WTC11 (cell line): ENCODE results near the gene BNIP2.

ENCODE experiments used
- CTCF ChIP-seq: fragments of 200-600 bp; IDR thresholded peaks from 2 replicates; pipeline ENCODE4 v1.8.0; 2022; ENCODE audit warnings: antibody characterized with exemption
- KAT7 ChIP-seq: sonication (generic); formaldehyde crosslinking; IDR thresholded peaks from 2 replicates; pipeline ENCODE4 v1.8.1; 2023; ENCODE audit warnings: missing genetic modification reagents, mild to moderate bottlenecking, borderline replicate concordance
- MLX ChIP-seq: sonication (generic); formaldehyde crosslinking; IDR thresholded peaks from 2 replicates; pipeline ENCODE4 v1.8.1; 2023; ENCODE audit warnings: mild to moderate bottlenecking, missing genetic modification reagents, moderate library complexity
- NR2C2 ChIP-seq: sonication (generic); formaldehyde crosslinking; IDR thresholded peaks from 2 replicates; pipeline ENCODE4 v1.8.0; 2022; ENCODE audit warnings: mild to moderate bottlenecking, missing genetic modification reagents
- ZNF121 ChIP-seq: sonication (generic); formaldehyde crosslinking; IDR thresholded peaks from 2 replicates; pipeline ENCODE4 v1.8.0; 2023; ENCODE audit warnings: missing genetic modification reagents
- ZNF281 ChIP-seq: sonication (generic); formaldehyde crosslinking; IDR thresholded peaks from 2 replicates; pipeline ENCODE4 v1.8.0; 2023; ENCODE audit warnings: mild to moderate bottlenecking, missing genetic modification reagents

- TF ChIP-seq CTCF = no peak
- TF ChIP-seq MLX (CRISPR knock-in tag) = no peak
- no peak for TF ChIP-seq KAT7 (CRISPR knock-in tag)
- TF ChIP-seq ZNF281 (CRISPR knock-in tag) = no peak
- TF ChIP-seq NR2C2 (CRISPR knock-in tag) = no peak
- no peak for TF ChIP-seq ZNF121 (CRISPR knock-in tag)
Observed at GRCh38 chr15:59632714-59633113, 56.4 kb downstream of the BNIP2 start.
